Erythroblast (primary cell): ENCODE measurements around the gene KRABD2.

Experiments
- GATA1 ChIP-seq: IDR thresholded peaks from 2 replicates; pipeline ENCODE4 v1.6.1; 2011; ENCODE audit warnings: low read depth, mild to moderate bottlenecking, control low read depth, low read length, moderate library complexity
- POLR2A ChIP-seq: IDR thresholded peaks from 2 replicates; pipeline ENCODE4 v1.6.1; 2011; ENCODE audit warnings: mild to moderate bottlenecking, low read length

DNA sequence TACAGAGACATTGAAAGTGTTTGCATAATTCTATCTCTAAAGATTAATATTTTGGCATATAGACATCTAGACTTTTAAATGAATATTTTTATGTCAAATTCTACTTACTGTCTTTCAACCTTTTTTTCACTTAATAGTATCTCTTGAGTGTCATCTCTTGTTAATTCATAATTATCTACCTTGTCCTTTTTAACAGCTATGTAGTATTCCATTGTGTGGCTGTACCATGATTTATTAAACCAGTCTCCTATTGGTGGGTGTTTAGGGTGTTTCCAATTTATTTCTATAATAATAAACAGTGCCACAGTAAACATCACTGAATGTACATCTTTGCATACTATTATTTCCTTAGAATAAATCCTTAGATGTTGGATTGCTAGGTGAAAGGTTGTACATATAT is 37.4 kb upstream of the KRABD2 start:
- TF ChIP-seq POLR2A: no peak
- no peak for TF ChIP-seq GATA1
